Endothelial cell of umbilical vein (primary cell): Measurements from ENCODE around the gene SGSM2.

ENCODE experiments used
- EZH2 ChIP-seq: IDR thresholded peaks from 2 replicates; pipeline ENCODE4 v1.6.1; 2012; ENCODE audit warnings: borderline replicate concordance, low read depth, mild to moderate bottlenecking, moderate library complexity, low read length, inconsistent platforms; ENCODE audit not compliant: severe bottlenecking
- POLR2AphosphoS5 ChIP-seq: IDR thresholded peaks from 2 replicates; pipeline ENCODE4 v1.6.1; 2012; ENCODE audit warnings: low read depth, mild to moderate bottlenecking, control low read depth, low read length, moderate library complexity; ENCODE audit not compliant: insufficient read depth
- TF ChIP-seq, protein P1 (sequence below), 2 donors: IDR thresholded peaks; 1 replicate in 1 of 2; 2 replicates in 1 of 2; pipeline ENCODE4 v1.5.1; 2011; ENCODE audit warnings: low read length in 2 of 2, mild to moderate bottlenecking in 2 of 2, moderate library complexity in 2 of 2, control low read depth in 1 of 2, inconsistent platforms in 1 of 2, low read depth in 1 of 2; ENCODE audit not compliant: insufficient read depth in 1 of 2; ENCODE audit errors: extremely low read depth in 1 of 2

DNA sequence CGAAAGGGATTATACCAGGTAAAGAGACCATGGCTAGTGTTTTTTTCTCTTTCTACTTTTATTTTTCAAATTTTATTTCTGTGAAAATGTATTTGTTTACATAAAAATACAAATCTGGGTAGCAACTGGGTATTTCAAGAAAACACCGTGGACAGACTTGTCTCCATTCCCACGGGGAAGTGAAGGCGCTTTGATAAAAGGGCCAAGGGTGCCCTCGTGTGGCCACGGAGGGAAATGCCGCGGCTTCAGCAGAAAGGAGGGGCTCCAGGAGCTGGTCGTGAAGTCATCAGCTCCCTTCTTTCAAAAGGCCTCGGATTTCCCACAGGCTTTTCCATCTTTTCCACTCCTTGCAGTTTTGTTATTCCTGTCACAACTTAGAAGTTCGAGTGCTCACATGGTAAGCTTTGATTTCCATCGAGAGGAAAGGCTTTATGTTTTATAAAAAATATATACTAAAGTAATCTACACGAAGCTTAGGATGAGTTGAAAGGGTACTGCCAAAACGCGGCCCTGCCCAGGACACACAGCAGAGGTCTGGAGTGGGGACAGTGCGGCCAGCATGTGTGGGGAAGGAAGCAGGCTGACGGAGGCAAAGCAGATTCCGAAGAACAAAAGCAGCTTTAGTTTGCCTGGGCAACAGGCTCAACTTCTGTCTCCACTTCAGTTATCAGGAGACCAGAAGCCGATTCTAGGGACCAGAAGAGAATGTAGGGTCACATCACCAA lies 78.9 kb downstream of the SGSM2 start:
- no peak for TF ChIP-seq EZH2
- TF ChIP-seq, protein P1, sequence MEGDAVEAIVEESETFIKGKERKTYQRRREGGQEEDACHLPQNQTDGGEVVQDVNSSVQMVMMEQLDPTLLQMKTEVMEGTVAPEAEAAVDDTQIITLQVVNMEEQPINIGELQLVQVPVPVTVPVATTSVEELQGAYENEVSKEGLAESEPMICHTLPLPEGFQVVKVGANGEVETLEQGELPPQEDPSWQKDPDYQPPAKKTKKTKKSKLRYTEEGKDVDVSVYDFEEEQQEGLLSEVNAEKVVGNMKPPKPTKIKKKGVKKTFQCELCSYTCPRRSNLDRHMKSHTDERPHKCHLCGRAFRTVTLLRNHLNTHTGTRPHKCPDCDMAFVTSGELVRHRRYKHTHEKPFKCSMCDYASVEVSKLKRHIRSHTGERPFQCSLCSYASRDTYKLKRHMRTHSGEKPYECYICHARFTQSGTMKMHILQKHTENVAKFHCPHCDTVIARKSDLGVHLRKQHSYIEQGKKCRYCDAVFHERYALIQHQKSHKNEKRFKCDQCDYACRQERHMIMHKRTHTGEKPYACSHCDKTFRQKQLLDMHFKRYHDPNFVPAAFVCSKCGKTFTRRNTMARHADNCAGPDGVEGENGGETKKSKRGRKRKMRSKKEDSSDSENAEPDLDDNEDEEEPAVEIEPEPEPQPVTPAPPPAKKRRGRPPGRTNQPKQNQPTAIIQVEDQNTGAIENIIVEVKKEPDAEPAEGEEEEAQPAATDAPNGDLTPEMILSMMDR (IDR thresholded peaks at IDR 0.05; ENCODE audit: extremely low read depth in 1 of 2, insufficient read depth in 1 of 2, low read depth in 1 of 2, low read length in 2 of 2): peak; percentile 88 to 92
- TF ChIP-seq POLR2AphosphoS5: no peak
